Melanocyte of skin (primary cell): ENCODE measurements around the gene IL12B. TPM values are rescaled to one million over a fixed set of nuclear protein-coding genes. Genes with fewer than 3 reads are reported as not detected.

Experiments used
- small RNA-seq, 2 donors: library from RNA; depleted of rRNA; stranded (forward); fragments of <200 nt; gene quantifications; one replicate each; pipeline ENCODE3, GENCODE V24; 2012
- total RNA-seq, 2 donors: library from RNA; depleted of rRNA; stranded (reverse); fragments of >200 nt; gene quantifications; 2 replicates each; pipeline ENCODE4 v1.2.3, GENCODE V29; 2012

IL12B gene
- total RNA-seq, result not detected

GRCh38 chr5:159330131-159330800 lies at the start of gene IL12B:
IL12B (minus strand) TSS chr5:159330487; CDS start chr5:159326782, 3,705 bp downstream.

Small RNA genes lying within 50 kb of the gene (small RNA-seq; reads per million reads assigned to genes)
- 0 to 0.04 reads per million in 2 donors for gene RNU4ATAC2P

Other genes with a start within 250 kb of the IL12B start
- gene EBF1, start 230.6 kb downstream of the IL12B start, total RNA-seq, result 1 to 10 TPM in 1 of 2 donors, under 1 TPM in 1; 0.33 to 1.7 TPM
- 10 to 100 TPM; 82.9 to 89.8 TPM for gene RNF145, start 120.9 kb downstream of the IL12B start, total RNA-seq
- 10 to 100 TPM; 35.8 to 41.0 TPM for gene UBLCP1, start 67.2 kb downstream of the IL12B start, total RNA-seq